Activated CD4-positive, alpha-beta T cell treated with anti-CD3 and anti-CD28 coated beads, Interleukin-2, amount 50 U/mL, for 16 hours (primary cell): Measurements from ENCODE around the gene SMYD3.
"Not testable (repeated sequence)": the region's sequence is repeated elsewhere in the genome, so short reads cannot be mapped to it uniquely, and the experiment has no call there.

ENCODE experiments used
- DNase-seq: peaks from one replicate; pipeline ENCODE4 v3.0.0-alpha.2; 2020

The SMYD3 gene

DNA sequence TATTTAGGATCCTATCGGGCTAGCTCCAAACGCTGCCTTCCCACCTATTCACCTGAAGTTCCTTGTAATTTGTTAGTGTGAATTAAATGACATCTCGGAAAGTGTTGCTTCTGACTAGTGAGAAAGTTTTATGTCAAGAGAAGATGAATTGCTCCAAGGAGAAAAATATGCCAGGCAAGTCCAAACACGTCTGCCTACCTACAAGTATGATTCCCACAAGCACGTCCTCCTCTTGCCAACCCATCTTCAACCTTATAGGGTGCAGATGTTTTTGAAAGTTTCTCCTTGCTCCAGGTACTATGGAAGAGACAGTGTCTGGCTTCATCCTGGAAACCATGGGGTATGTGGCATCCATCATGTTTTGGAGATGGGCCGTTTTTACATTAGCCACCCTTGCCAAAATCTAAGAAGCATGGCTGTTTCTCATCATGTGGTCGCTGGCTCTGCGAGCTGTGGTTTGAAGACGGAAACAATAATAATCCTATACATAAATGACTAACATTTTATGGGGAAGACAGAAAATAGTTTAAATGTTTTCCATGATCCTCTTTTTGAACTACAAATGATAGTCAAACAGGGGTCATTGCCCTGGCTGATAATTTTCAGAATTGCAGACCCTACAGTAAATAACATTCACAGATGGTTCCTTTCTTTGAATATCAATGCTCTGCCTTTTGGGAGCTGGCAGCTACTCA is 505.8 kb downstream of the SMYD3 start:
- DNase-seq, result no peak

- no peak for DNase-seq
Measured at GRCh38 chr1:246000638-246001015, 506.5 kb downstream of the SMYD3 start.

- no peak for DNase-seq
Measured at GRCh38 chr1:245999697-246000637, 507.1 kb downstream of the SMYD3 start.

DNA sequence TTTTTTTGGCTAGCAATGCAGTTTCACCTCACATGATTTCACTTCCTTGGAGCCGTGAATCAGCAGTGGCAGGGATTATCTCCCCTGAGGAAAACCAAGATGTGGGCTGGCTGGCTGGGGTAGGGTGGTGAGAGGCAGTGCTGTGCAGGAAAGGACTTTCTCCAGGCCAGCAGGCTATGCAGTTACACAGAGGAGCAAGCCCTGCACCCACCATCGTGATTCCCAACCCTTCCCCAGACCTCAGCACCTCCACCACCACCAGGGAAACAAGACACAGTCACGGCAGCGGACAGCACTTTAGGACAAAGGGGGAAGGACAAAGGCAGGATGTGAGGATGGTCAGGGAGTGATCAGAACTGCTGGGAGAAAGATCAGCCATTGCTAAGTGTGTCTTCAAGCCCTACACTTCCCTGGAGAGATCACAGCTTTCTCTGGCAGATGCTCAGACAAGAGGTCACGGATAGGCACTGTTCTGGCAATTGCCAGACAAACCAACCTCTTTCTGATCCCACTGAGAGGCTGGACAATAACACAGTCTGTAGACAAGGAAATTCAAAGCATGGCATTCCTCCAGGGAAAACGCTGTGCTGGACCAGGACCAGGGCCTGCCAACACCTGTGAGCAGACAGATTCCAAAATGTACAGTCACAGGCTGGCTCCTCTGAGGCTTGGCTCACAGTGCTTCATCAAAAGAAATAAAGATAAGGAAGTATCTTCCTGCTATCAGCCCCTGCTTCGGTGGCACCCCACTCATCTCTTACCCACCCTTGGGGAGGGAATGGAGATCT is 509.4 kb downstream of the SMYD3 start:
- no peak for DNase-seq

- DNase-seq, result no peak
Measured at GRCh38 chr1:245996811-245997210, 510.3 kb downstream of the SMYD3 start.

- no peak for DNase-seq
Measured at GRCh38 chr1:245995474-245995873, 511.6 kb downstream of the SMYD3 start.

- no peak for DNase-seq
Measured at GRCh38 chr1:245991266-245991665, 515.8 kb downstream of the SMYD3 start.

- no peak for DNase-seq
Measured at GRCh38 chr1:245990315-245991022, 516.6 kb downstream of the SMYD3 start.

DNA sequence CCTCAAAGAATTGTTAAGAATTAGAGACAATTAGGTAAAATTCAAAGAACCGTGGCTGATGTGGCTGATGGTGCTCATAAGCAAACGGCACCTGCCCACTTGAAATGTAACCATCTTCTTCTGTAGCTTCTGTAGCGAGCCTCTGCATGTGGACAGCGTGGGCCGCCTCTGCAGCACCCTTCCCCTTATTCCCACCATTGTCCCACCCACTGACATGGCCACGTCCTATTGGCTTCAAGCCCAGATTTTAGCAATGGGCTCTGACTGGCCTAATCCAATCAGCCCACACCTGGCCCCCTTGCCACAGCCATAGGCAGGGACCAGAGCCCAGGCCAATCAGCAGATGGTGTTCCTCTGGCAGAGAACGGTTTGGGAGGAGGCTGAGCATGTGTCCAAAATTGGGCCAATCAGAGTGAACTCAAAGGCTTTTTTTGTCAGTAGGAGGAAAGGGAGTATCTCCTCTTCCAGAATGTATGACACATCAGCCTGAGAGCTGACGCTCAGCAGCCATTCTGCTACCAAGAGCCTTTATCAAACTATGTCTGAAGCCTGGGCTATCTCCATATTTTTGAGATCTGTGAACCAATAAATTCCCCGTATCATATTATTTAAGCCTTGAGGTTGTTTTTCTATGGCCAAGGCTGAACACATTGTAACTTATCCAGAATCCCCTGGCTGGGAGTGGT is 518.5 kb downstream of the SMYD3 start:
- DNase-seq, result no peak

DNA sequence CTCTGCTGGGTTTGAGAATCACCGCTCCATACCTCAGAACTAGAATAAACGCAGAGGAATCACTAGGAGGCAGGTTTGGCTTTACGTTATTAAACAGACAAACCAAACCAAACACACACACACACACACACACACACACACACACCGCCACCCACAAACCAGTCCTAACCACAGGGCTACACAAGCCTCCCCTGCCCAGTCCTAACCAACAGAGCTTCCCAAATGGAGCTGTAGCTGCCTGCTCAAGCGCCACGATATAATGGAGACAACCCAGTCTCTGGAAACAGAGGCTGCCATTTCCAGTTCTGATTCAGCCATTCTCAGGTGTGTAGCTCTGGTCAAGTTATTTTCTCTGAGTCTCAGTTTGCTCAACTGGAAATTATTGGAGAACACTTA is 519.1 kb downstream of the SMYD3 start:
- DNase-seq, result no peak

- no peak for DNase-seq
Measured at GRCh38 chr1:245987577-245987976, 519.5 kb downstream of the SMYD3 start.

DNA sequence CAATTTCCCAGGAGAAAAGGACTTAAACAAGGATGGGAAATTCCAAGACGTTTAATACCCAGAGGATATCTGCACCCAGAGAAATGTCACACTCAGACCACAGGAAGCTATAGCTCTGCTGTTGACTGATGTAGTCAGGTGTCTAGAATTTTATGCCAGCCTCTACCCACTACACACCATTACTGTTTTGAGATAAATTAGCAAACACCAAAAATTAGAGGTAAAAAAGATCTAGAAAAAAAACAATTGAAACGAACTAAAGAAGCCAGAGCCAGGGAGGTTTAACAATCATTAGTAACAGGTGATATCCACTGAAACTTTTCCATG is 519.9 kb downstream of the SMYD3 start:
- DNase-seq, result no peak

DNA sequence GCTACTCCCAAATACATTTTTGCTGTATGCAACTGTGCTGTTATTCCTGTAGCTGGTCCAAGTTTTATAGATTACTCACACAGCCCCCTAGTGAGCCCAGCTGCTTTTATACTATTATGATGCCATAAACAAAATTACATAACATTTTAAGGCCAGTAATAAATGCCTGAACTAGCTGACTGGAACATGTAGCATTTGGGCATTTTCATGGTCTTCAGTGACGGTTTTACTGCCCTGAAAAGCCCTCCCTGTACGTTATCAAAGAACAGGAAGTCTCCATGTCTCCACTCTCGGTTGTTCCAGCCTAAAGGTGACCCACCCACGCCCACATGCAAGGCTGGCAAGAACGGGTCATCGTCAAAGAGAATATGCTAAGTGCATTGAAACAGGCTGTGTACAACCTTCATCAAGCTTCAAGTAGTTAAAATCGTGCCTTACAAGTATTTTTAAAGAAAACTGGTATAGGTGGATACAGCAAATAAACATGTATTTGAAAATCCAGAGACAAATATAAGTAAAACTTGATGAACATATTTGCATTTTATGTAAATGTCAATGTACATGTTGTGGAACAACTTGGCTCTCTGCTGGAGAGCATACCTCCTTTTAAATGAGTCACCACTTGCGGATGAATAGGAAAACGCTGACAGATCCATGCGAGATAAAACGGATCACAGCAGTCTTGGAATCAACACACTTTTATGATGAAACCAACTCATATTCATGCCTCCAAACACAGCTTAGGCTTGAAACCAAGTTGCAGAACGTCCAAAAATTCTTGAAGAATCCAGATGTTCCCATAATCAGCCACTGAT is 520.5 kb downstream of the SMYD3 start:
- no peak for DNase-seq

GRCh38 chr1:245984390-245985155 is 522.5 kb downstream of the SMYD3 start:
- DNase-seq, result peak; percentile 14

DNA sequence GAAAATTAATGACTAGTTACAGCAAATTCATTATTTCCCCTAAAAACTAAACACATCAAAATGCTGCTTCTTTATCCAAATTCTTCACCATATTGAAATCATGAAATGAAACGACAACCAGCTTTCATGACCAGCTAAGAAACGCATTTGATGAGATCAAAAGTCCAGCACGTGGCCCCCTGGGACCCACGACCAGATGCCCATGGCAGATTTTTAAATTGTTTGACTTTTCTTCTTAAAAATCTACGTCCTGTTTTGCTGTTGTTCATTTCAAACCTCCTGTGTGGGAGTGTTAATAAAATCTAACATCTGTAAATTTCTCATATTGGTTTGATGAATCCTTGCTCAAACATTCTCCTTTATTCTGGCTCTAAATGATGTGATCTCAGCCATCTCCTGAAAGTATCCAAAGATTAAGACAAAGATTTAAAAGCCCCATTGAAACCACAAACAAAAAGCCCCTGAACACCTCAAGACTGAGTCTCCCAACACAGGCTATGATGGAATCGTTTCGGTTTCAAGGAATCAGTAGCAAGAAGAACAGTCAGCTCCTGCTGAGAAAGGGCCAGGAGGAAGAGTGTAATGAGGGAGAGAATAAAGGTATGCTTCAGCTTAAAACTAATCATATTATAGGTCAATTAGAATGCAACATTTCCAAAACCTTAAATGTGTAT is 523.6 kb downstream of the SMYD3 start:
- DNase-seq, result no peak

DNA sequence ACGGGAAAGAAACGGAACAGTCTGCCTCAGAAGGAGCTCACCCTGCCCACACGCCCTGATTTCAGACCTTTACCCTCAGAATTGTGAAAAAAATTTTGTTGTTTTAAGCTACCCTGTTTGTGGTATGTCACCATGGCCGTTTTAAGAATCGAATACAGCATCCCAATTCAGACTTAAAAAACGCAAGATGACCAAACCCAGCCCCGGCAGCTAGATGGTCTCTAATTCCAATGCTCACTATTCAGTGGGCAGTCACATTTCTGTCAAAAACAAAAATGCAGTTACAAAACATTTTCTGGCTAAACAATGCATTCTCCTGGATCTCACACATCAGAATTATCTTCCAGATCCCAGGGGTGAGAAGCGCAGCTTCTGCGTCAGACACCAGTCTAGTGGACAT is 527.5 kb downstream of the SMYD3 start:
- no peak for DNase-seq

- no peak for DNase-seq
Measured at GRCh38 chr1:245978915-245979314, 528.2 kb downstream of the SMYD3 start.

GRCh38 chr1:245972476-245972875 is 534.6 kb downstream of the SMYD3 start:
- no peak for DNase-seq

- no peak for DNase-seq
Measured at GRCh38 chr1:245971711-245972085, 535.4 kb downstream of the SMYD3 start.

GRCh38 chr1:245971076-245971710 is 535.9 kb downstream of the SMYD3 start:
- DNase-seq, result not testable (repeated sequence)
